SK-N-SH treated with all-trans-retinoic acid at 6 μM for 48 hours (cell line): Measurements from ENCODE around the gene CAPS2.

Source experiments
- ATAC-seq: fragments of 200-7000 bp; cut with Tn5 transposase; 3 replicates; pipeline ENCODE4 v1.9.1; 2020; ENCODE audit warnings: mild to moderate bottlenecking, moderate library complexity
- BACH2 ChIP-seq: fragments of 250-450 bp; sonication (Bioruptor Pico); IDR thresholded peaks from 2 replicates; pipeline ENCODE4 v1.9.0; 2021; ENCODE audit warnings: mild to moderate bottlenecking, borderline replicate concordance
- CREB5 ChIP-seq: fragments of 250-450 bp; sonication (Bioruptor Pico); IDR thresholded peaks from 2 replicates; pipeline ENCODE4 v1.5.1; 2020; ENCODE audit warnings: low read depth, mild to moderate bottlenecking, moderate library complexity
- CSDC2 ChIP-seq: fragments of 250-450 bp; sonication (Bioruptor Pico); IDR thresholded peaks from 2 replicates; pipeline ENCODE4 v1.5.0; 2020; ENCODE audit warnings: mild to moderate bottlenecking, moderate library complexity
- ESRRG ChIP-seq: fragments of 250-450 bp; sonication (Bioruptor Pico); IDR thresholded peaks from 2 replicates; pipeline ENCODE4 v1.6.1; 2021; ENCODE audit warnings: mild to moderate bottlenecking
- GLIS3 ChIP-seq: fragments of 250-450 bp; sonication (Bioruptor Pico); IDR thresholded peaks from 2 replicates; pipeline ENCODE4 v1.5.0; 2020; ENCODE audit warnings: mild to moderate bottlenecking, moderate library complexity
- OSR1 ChIP-seq: fragments of 250-450 bp; sonication (Bioruptor Pico); IDR thresholded peaks from 2 replicates; pipeline ENCODE4 v1.8.0; 2022; ENCODE audit warnings: moderate library complexity, mild to moderate bottlenecking, inconsistent platforms
- PATZ1 ChIP-seq: fragments of 250-450 bp; sonication (Bioruptor Pico); IDR thresholded peaks from 2 replicates; pipeline ENCODE4 v1.8.0; 2020; ENCODE audit warnings: mild to moderate bottlenecking, moderate library complexity, borderline replicate concordance
- POU6F1 ChIP-seq: fragments of 250-450 bp; sonication (Bioruptor Pico); IDR thresholded peaks from 2 replicates; pipeline ENCODE4 v1.8.0; 2021; ENCODE audit warnings: low read depth, mild to moderate bottlenecking, moderate library complexity, borderline replicate concordance
- PPARA ChIP-seq: fragments of 250-450 bp; sonication (Bioruptor Pico); IDR thresholded peaks from 2 replicates; pipeline ENCODE4 v1.5.0; 2020; ENCODE audit warnings: mild to moderate bottlenecking, borderline replicate concordance
- SNAI2 ChIP-seq: fragments of 250-450 bp; sonication (Bioruptor Pico); IDR thresholded peaks from 2 replicates; pipeline ENCODE4 v1.5.0; 2020; ENCODE audit warnings: mild to moderate bottlenecking, moderate library complexity
- TCF4 ChIP-seq: fragments of 250-450 bp; sonication (Bioruptor Pico); IDR thresholded peaks from 2 replicates; pipeline ENCODE4 v1.8.0; 2021; ENCODE audit warnings: mild to moderate bottlenecking, moderate library complexity, borderline replicate concordance
- TOX ChIP-seq: fragments of 250-450 bp; sonication (Bioruptor Pico); IDR thresholded peaks from 2 replicates; pipeline ENCODE4 v1.8.0; 2021; ENCODE audit warnings: mild to moderate bottlenecking, moderate library complexity, borderline replicate concordance
- ZC3H10 ChIP-seq: fragments of 250-450 bp; sonication (Bioruptor Pico); IDR thresholded peaks from 2 replicates; pipeline ENCODE4 v1.5.1; 2021; ENCODE audit warnings: mild to moderate bottlenecking, moderate library complexity
- ZFP30 ChIP-seq: fragments of 450-650 bp; formaldehyde crosslinking; IDR thresholded peaks from 2 replicates; pipeline ENCODE4 v1.5.0; 2022; ENCODE audit warnings: mild to moderate bottlenecking, moderate library complexity
- ZNF70 ChIP-seq: fragments of 450-650 bp; formaldehyde crosslinking; IDR thresholded peaks from 2 replicates; pipeline ENCODE4 v1.5.0; 2020; ENCODE audit warnings: mild to moderate bottlenecking, moderate library complexity
- ZNF8 ChIP-seq: fragments of 450-650 bp; formaldehyde crosslinking; IDR thresholded peaks from 2 replicates; pipeline ENCODE4 v1.5.0; 2020; ENCODE audit warnings: mild to moderate bottlenecking, moderate library complexity
- TF ChIP-seq, protein P1 (sequence below): fragments of 250-450 bp; sonication (Bioruptor Pico); IDR thresholded peaks from 2 replicates; pipeline ENCODE4 v1.5.1; 2021; ENCODE audit warnings: mild to moderate bottlenecking, moderate library complexity

Gene CAPS2

DNA sequence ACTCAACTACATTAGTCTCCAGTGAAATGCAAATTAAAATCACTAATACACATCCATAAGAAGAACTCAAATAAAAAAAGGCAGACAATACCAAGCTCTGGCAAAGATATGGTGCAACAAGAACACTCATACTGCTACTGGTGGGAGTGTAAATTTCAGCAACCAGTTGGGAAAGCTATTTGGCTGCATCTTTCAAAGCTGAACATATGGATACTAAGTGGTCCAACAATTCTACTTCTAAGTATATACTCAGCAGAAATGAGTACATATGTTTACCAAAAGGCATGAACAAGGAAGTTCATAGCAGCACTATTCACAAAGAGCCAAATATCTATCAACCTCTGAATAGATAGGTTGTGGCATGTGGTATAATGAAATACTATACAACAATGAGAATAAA is 27.3 kb downstream of the CAPS2 start:
- TF ChIP-seq PATZ1 (CRISPR knock-in tag) (no peak), GLIS3 (CRISPR knock-in tag) (no peak), ZC3H10 (CRISPR knock-in tag) (no peak), TOX (no peak), ESRRG (CRISPR knock-in tag) (no peak)
- ATAC-seq = no peak

- ATAC-seq = no peak
- TF ChIP-seq ZNF8 (CRISPR knock-in tag) (no peak), ZFP30 (CRISPR knock-in tag) (no peak), PATZ1 (CRISPR knock-in tag) (no peak), BACH2 (CRISPR knock-in tag) (no peak), POU6F1 (CRISPR knock-in tag) (no peak), TCF4 (CRISPR knock-in tag) (no peak), TOX (no peak), CSDC2 (CRISPR knock-in tag) (no peak), SNAI2 (CRISPR knock-in tag) (no peak), CREB5 (CRISPR knock-in tag) (no peak), ZNF70 (no peak), OSR1 (CRISPR knock-in tag) (no peak)
- TF ChIP-seq, protein P1, sequence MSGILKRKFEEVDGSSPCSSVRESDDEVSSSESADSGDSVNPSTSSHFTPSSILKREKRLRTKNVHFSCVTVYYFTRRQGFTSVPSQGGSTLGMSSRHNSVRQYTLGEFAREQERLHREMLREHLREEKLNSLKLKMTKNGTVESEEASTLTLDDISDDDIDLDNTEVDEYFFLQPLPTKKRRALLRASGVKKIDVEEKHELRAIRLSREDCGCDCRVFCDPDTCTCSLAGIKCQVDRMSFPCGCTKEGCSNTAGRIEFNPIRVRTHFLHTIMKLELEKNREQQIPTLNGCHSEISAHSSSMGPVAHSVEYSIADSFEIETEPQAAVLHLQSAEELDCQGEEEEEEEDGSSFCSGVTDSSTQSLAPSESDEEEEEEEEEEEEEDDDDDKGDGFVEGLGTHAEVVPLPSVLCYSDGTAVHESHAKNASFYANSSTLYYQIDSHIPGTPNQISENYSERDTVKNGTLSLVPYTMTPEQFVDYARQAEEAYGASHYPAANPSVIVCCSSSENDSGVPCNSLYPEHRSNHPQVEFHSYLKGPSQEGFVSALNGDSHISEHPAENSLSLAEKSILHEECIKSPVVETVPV = no peak
- TF ChIP-seq, all 23 proteins: peak for 0
These were observed 27.9 kb downstream of the CAPS2 start for GRCh38 chr12:75302225-75302624.

- no peak for ATAC-seq
These were observed 35.3 kb downstream of the CAPS2 start for GRCh38 chr12:75294797-75295196.

More at GRCh38 chr12:75294797-75295196, 35.3 kb downstream of the CAPS2 start:
- TF ChIP-seq SNAI2 (CRISPR knock-in tag) (no peak), ZNF70 (no peak), ZFP30 (CRISPR knock-in tag) (no peak), PPARA (CRISPR knock-in tag) (no peak), GLIS3 (CRISPR knock-in tag) (no peak), TOX (no peak), CREB5 (CRISPR knock-in tag) (no peak)
- TF ChIP-seq, protein P1 = no peak
